Measurements from ENCODE around the gene FADS1.

The FADS1 gene

DNA sequence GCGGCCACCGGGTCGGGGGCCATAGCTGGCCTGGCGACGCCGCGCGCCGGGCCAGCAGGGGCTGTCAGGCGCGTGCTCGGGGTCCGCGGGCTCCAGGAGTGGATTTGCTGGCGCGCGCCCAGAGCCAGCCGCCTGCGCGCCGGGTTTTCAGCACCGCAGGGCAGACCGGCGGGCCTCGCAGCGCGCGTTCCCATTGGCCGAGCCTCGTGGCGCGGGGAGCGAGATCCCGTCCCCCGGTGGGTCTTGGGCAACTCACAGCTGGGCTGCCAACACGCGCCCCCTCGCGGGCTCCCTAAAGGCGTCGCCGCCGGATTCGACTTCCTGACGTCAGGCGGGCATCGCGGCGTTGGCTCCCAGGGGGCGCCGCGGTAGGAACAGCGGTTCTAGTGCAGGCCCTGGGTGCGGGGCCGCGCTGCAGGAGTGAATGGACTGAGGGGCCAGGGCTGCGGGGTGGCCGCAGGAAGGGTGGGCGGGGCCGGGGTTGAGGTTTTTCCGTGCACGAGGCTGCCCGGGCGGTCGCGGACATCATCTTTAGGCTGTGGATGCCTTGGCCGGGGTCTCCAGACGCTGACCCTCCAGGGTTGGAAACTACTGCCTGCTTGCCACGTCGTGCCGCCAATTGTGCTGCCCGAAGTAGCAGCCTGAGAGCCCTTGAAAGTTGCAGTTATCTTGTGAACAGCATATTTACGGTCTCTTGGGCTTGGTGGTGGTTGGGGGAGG is at the start of gene FADS1:
TSS of gene FADS1 (minus strand) at position 268 of the 720 bp plus-strand sequence. CDS start at position 194, 74 bp downstream.
- peak; percentile 97 for DNase-seq

DNA sequence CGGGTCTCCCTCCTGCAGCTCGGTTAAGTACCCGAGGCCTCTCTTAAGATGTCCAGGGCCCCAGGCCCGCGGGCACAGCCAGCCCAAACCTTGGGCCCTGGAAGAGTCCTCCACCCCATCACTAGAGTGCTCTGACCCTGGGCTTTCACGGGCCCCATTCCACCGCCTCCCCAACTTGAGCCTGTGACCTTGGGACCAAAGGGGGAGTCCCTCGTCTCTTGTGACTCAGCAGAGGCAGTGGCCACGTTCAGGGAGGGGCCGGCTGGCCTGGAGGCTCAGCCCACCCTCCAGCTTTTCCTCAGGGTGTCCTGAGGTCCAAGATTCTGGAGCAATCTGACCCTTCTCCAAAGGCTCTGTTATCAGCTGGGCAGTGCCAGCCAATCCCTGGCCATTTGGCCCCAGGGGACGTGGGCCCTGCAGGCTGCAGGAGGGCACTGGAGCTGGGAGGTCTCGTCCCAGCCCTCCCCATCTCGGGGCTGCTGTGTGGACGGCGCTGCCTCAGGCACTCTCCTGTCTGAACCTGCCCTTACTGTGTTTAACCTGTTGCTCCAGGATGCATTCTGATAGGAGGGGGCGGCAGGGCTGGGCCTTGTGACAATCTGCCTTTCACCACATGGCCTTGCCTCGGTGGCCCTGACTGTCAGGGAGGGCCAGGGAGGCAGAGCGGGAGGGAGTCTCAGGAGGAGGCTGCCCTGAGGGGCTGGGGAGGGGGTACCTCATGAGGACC is 49.6 kb upstream of the FADS1 start:
- DNase-seq = no peak

DNA sequence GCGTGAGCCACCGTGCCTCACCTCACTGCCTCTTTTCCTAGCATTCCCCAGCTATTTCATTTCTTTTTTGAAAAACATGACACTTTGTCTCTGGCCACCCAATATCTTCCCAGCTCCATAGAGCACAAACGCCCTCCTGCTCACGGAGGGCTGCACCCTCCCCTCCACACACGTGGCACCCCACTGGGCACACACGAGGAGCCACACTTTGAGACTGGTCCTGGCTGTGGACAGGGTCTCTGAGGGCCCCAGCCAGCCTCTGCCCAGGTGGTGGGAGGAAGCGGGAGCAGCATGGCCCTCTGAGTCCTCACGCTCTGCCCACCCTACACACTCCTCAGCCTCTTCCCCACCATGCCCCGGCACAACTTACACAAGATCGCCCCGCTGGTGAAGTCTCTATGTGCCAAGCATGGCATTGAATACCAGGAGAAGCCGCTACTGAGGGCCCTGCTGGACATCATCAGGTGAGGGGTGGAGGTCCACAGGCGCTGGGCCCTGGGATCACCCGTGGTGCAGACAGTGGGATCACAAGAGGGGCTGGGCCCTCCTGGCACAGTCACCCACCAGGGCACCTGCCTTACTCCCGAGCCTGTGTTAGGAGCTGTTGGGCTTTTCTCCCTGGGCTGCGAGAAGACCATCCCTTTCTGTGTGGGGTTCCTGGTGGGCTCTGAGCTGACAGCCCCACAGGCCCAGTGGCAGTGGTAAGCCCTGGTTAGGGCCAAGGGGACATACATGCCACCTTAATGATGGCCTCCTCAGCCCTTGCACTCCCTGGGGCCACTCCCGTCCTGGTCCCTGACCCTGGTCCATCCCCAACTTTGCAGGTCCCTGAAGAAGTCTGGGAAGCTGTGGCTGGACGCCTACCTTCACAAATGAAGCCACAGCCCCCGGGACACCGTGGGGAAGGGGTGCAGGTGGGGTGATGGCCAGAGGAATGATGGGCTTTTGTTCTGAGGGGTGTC is 48.3 kb upstream of the FADS1 start:
- DNase-seq = no peak

DNA sequence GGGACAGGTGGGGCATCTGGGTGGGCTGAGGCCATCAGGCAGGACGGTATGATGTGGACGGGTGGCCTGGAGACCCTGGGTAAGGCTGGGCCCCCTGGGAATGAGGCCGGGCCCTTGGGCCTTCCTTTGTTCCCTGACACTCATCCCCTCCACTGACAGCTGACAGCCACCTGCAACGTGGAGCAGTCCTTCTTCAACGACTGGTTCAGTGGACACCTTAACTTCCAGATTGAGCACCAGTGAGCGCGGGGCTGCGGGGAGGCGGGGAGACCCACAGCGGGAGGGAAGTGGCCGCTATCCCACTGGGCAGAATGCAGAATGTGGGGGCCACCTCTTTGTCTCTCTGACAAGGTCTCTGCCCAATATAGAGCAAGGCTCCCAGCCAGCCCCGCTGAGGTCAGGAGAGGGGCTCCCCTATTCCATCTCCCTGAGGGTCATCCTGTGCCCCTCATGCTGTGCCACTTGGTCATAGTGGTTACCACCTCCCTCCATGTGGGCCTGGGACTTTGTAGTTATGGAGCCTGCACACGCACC is 46.8 kb upstream of the FADS1 start:
- no peak for DNase-seq

DNA sequence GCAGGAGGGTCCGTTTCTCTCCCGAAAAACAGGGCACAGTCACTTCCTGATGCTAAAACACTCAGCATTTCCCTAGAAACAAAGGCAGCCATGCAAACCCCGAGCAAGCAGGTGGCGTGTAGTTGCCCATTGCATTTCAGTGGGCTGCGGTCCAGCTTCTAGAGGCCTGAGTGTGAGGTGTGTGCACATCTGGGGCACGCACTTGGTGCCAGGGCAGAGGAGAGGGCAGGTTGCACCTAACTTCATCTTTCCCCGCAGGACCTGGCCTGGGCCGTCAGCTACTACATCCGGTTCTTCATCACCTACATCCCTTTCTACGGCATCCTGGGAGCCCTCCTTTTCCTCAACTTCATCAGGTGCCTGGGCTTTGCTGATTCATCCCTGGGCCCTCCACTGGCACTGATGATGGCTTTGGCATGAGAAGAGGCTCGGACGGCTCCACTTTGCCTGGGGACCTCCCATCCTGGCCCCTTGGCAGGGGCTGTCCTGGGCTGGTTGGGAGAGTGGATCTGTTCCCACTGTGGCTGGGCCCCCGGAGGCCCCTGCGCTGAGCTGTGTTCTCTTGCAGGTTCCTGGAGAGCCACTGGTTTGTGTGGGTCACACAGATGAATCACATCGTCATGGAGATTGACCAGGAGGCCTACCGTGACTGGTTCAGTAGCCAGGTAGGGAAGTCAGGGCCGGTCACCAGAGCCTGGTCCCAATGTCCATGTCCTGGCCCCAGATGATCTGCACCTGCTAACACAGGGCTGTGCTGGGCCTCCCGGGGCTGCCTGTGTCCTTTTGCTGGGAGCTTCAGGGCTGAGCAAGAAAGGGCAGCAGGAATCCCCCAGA is 46.1 kb upstream of the FADS1 start:
- DNase-seq = no peak

- no peak for DNase-seq
Observed at GRCh38 chr11:61861634-61862033, 44.8 kb upstream of the FADS1 start.

- peak; percentile 30 for DNase-seq
Observed at GRCh38 chr11:61860054-61860903, 43.5 kb upstream of the FADS1 start.

- DNase-seq = no peak
Observed at GRCh38 chr11:61855939-61856680, 39.3 kb upstream of the FADS1 start.

- DNase-seq = no peak
Observed at GRCh38 chr11:61854966-61855714, 38.3 kb upstream of the FADS1 start.

- DNase-seq = no peak
Observed at GRCh38 chr11:61854206-61854895, 37.5 kb upstream of the FADS1 start.

GRCh38 chr11:61853698-61854169 is 36.9 kb upstream of the FADS1 start:
- no peak for DNase-seq

- no peak for DNase-seq
Observed at GRCh38 chr11:61851900-61852295, 35.1 kb upstream of the FADS1 start.

DNA sequence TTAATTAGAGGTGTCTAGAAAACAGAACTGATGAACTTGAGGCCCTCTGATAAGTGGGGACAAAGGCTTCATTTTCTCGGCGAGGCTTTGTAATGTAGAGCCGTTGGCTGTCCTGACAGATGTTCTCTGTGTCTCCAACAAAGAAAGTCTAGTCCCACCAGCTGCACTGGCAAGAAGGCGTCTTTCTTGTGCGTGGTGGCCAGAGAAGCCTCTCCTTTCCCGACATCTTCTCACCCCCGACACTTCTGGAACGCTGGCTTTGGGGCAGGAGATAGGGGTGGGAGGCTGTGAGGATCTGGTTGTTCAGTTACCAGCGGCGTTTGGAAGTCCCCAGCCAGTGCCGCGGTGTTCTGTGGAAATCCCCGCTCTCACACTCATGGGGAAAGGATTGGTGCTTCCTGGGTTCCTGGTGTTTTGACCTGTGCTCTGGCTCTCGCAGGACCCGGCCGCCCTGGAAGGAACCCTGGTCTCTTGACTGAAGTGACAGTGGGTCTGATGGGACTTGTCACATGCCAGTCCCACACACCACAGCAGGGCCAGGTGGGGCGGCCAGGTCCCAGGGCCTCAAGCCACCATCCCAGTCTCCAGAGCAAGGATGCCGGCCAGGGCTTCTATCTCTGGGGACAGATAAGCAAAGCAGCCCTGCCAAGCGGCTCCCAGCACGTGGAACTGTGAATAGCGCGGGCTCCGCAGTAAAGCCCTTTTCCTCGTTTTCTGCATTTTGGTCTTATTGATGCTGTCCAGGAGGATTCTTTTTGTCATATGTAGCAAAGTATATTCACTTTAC is 34.5 kb upstream of the FADS1 start:
- no peak for DNase-seq

- no peak for DNase-seq
Observed at GRCh38 chr11:61850687-61851086, 33.9 kb upstream of the FADS1 start.

GRCh38 chr11:61848631-61849030 is 31.8 kb upstream of the FADS1 start:
- DNase-seq = no peak

- no peak for DNase-seq
Observed at GRCh38 chr11:61847914-61848581, 31.2 kb upstream of the FADS1 start.

- no peak for DNase-seq
Observed at GRCh38 chr11:61846362-61847020, 29.7 kb upstream of the FADS1 start.

Measured in EL (cell line).